ENCODE measurements around the gene RIPK4. TPM values are rescaled to one million over a fixed set of nuclear protein-coding genes. Genes with fewer than 3 reads are reported as not detected.

Gene RIPK4
- polyA plus RNA-seq, 1 donor (not counting 4 experiments of a cell fraction or from before 2014, with no cell fraction given), result 18.4 TPM

DNA sequence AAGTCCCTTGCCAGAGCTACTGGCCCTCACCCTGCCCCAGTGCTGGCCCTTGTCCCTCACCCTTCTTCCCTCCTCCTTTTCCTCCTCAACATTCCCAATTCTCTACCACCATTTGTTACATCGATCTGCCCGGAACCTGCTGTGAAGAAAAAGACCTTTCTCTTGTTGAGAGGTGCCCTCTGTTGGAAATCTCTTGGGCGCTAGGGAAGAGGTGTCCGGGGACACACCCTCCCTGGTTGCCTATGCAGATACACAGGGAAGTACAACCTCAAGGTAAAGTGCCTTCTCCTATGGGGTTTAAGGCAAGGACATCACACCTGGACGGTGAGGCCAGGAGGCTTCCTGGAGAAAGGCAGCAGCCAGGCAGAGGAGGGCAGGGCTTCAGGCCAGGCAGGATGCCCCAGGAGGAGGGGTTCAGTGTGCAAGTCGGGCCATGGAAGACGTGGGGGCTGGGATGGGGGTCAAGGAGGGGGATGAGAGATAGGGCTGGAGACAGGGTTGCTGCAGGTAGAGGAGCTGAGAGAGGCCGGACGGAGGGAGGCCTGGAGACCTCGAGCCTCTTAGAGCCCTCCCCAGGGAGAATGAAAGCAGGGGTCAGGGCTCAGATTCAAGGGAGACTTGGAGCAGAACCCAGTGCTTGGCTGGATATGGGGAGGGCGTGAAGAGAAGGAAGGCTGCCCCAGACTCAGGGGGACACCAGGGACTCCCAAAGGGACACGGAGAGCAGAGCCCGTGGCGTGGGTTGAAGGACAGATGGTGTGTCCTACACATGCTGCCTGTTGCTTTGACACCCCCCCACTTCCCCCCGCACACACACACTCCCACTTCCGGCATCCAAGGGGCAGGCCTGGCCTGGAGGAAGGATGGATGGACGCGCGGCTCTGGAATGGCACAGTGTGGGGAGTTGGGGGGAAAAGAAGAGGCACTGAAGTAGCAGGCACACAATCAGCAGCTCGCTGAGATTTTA, 44.5 kb downstream of the RIPK4 start:
- peaks cover 19% of the 10 kb centered on the region for H3K4me1 ChIP-seq (ENCODE audit: control insufficient read depth, extremely low read depth, insufficient read depth, low read length)
- H3K79me2 ChIP-seq (ENCODE audit: control insufficient read depth, insufficient read depth, low read length), result no peaks in the 10 kb centered on the region
- H3K9ac ChIP-seq (ENCODE audit: control insufficient read depth, extremely low read depth, insufficient read depth, low read length), result no peak overlapping the region
- H4K20me1 ChIP-seq (ENCODE audit: control insufficient read depth, extremely low read depth, insufficient read depth, low read length), result no peaks in the 10 kb centered on the region
- H3K4me3 ChIP-seq (ENCODE audit: control insufficient read depth in 2 of 3, extremely low read depth in 1 of 3, insufficient read depth in 2 of 3, low read depth in 1 of 3, low read length in 3 of 3), result no peak overlapping the region
- H3K9me1 ChIP-seq (ENCODE audit: control insufficient read depth, extremely low read depth, insufficient read depth, low read length), result no peaks in the 10 kb centered on the region
- FAIRE-seq, result no peak
- no peak for DNase-seq (ENCODE audit: low read depth, low spot score)
- H2AFZ ChIP-seq (ENCODE audit: control insufficient read depth, low read length), result no peak overlapping the region
- no peak overlapping the region for H3K4me2 ChIP-seq (ENCODE audit: control insufficient read depth, extremely low read depth, insufficient read depth, low read depth, low read length)
- TF ChIP-seq EZH2 (IDR thresholded peaks at IDR 0.05; ENCODE audit: low read length), result no peak
- TF ChIP-seq, protein P1, sequence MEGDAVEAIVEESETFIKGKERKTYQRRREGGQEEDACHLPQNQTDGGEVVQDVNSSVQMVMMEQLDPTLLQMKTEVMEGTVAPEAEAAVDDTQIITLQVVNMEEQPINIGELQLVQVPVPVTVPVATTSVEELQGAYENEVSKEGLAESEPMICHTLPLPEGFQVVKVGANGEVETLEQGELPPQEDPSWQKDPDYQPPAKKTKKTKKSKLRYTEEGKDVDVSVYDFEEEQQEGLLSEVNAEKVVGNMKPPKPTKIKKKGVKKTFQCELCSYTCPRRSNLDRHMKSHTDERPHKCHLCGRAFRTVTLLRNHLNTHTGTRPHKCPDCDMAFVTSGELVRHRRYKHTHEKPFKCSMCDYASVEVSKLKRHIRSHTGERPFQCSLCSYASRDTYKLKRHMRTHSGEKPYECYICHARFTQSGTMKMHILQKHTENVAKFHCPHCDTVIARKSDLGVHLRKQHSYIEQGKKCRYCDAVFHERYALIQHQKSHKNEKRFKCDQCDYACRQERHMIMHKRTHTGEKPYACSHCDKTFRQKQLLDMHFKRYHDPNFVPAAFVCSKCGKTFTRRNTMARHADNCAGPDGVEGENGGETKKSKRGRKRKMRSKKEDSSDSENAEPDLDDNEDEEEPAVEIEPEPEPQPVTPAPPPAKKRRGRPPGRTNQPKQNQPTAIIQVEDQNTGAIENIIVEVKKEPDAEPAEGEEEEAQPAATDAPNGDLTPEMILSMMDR (optimal IDR thresholded peaks at IDR 0.05 in 1 of 3, IDR thresholded peaks at IDR 0.05 in 1 of 3, conservative IDR thresholded peaks at IDR 0.05 in 1 of 3; ENCODE audit: extremely low read depth in 1 of 3, insufficient read depth in 2 of 3, low read length in 3 of 3), result no peak
- H3K9me3 ChIP-seq (ENCODE audit: control insufficient read depth, low read depth, low read length), result no peaks in the 10 kb centered on the region
- H3K27me3 ChIP-seq (ENCODE audit: control insufficient read depth, extremely low read depth, insufficient read depth, low read length), result no peaks in the 10 kb centered on the region
- no peak overlapping the region for H3K27ac ChIP-seq (ENCODE audit: control insufficient read depth, insufficient read depth, low read length)
- no peaks in the 10 kb centered on the region for H3K36me3 ChIP-seq (ENCODE audit: control insufficient read depth in 2 of 2, extremely low read depth in 1 of 2, insufficient read depth in 2 of 2, low read length in 2 of 2)
- dilution Hi-C loops (cut with MboI; ENCODE audit: extremely low pct_ligation_motif_present, low sequenced_read_pairs), result no loop called here

DNA sequence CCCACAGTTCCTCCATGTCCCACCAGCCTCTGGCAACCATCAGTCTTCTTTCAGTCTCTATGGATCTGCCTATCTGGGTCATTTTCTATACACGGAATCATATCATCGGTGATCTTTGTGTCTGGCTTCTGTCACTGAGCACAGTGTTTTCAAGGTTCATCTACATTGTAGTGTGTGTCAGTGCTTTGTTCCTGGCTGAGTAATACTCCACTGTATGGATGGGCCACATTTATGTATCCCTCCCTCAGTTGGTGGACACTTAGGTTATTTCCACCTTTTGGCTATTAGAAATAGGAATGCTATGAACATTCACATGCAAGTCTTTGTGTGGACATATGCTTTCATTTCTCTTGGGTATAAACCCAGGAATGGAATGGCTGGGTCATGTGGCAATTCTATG, 46.6 kb downstream of the RIPK4 start:
- H3K27me3 ChIP-seq (ENCODE audit: control insufficient read depth, extremely low read depth, insufficient read depth, low read length), result no peaks in the 10 kb centered on the region
- H3K4me1 ChIP-seq (ENCODE audit: control insufficient read depth, extremely low read depth, insufficient read depth, low read length), result peaks cover 21% of the 10 kb centered on the region
- FAIRE-seq (peak; percentile 71), DNase-seq (ENCODE audit: low read depth, low spot score) (no peak)
- H3K27ac ChIP-seq (ENCODE audit: control insufficient read depth, insufficient read depth, low read length), result no peak overlapping the region
- no peaks in the 10 kb centered on the region for H3K79me2 ChIP-seq (ENCODE audit: control insufficient read depth, insufficient read depth, low read length)
- dilution Hi-C loops (cut with MboI; ENCODE audit: extremely low pct_ligation_motif_present, low sequenced_read_pairs), result no loop called here
- no peaks in the 10 kb centered on the region for H4K20me1 ChIP-seq (ENCODE audit: control insufficient read depth, extremely low read depth, insufficient read depth, low read length)
- H3K4me3 ChIP-seq (ENCODE audit: control insufficient read depth in 2 of 3, extremely low read depth in 1 of 3, insufficient read depth in 2 of 3, low read depth in 1 of 3, low read length in 3 of 3), result no peak overlapping the region
- no peaks in the 10 kb centered on the region for H3K9me1 ChIP-seq (ENCODE audit: control insufficient read depth, extremely low read depth, insufficient read depth, low read length)
- H3K36me3 ChIP-seq (ENCODE audit: control insufficient read depth in 2 of 2, extremely low read depth in 1 of 2, insufficient read depth in 2 of 2, low read length in 2 of 2), result no peaks in the 10 kb centered on the region
- H2AFZ ChIP-seq (ENCODE audit: control insufficient read depth, low read length), result no peak overlapping the region
- H3K9ac ChIP-seq (ENCODE audit: control insufficient read depth, extremely low read depth, insufficient read depth, low read length), result no peak overlapping the region
- no peaks in the 10 kb centered on the region for H3K9me3 ChIP-seq (ENCODE audit: control insufficient read depth, low read depth, low read length)
- H3K4me2 ChIP-seq (ENCODE audit: control insufficient read depth, extremely low read depth, insufficient read depth, low read depth, low read length), result no peak overlapping the region
- no peak for TF ChIP-seq EZH2 (IDR thresholded peaks at IDR 0.05; ENCODE audit: low read length)
- TF ChIP-seq, protein P1 (optimal IDR thresholded peaks at IDR 0.05 in 1 of 3, IDR thresholded peaks at IDR 0.05 in 1 of 3, conservative IDR thresholded peaks at IDR 0.05 in 1 of 3; ENCODE audit: extremely low read depth in 1 of 3, insufficient read depth in 2 of 3, low read length in 3 of 3), result no peak
